GM13976 (cell line): ENCODE measurements around the gene ASTN1.

ENCODE experiments used
- DNase-seq: peaks from one replicate; pipeline ENCODE4 v3.0.0; 2012; ENCODE audit warnings: low spot score
- in situ Hi-C: fragments of 300-500 bp; cut with MboI; formaldehyde crosslinking; loops from one replicate; pipeline ENCODE4 v1.12.0; 2022; ENCODE audit warnings: low sequenced_read_pairs, mixed read lengths, inconsistent platforms; ENCODE audit not compliant: unreplicated experiment
- TF ChIP-seq, protein P1 (sequence below): IDR thresholded peaks from 2 replicates; pipeline ENCODE4 v1.5.1; 2012; ENCODE audit warnings: borderline replicate concordance, mild to moderate bottlenecking; ENCODE audit not compliant: insufficient read depth; ENCODE audit errors: extremely low read depth, missing control alignments, control extremely low read depth

The ASTN1 gene

DNA sequence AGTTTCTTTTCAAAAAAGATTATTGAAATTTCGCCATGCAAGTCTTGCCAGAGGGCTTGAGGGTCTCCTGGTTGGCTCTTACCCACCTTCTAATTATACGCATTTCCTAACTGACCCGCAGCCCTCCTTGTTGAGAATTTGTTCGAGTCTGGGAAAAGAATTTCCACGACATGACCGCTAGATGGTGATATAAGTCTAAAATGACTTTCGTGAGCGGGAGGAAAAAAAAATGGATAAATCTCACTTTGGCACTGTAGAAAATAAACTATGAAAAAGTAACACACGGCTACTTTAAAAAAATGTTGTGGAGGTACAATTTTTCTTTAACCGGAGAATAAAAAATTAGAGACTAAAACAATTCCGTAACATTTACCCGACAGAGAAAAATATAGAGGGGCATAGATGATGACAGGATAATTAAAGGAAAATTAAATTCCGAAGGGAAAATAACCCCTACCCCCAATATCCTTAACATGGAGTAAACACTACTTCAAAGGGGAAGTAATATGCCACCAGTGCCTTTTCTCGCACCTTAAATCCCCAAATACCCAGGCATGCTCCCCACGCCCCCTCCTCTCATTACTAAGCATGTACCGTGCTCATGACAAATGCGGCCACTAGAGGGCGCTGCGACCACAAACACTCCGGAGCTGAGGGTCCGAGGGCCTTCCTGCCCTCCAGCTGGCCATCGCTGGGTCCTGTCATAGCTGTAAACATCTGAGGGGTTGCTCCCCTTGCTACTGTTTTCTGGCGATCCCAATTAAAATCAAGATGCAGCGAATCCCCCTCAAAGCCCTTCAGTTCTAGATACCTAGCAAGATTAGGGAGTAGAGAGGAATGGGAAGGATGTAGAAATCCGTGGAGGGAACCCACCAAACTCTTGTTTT, 266.9 kb downstream of the ASTN1 start:
- in situ Hi-C loops, result loop anchor here (25.0 kb wide), 1 partner anchor 890 kb away; no protein-coding TSS in a partner anchor
- peak; percentile 66 for DNase-seq
- TF ChIP-seq, protein P1, sequence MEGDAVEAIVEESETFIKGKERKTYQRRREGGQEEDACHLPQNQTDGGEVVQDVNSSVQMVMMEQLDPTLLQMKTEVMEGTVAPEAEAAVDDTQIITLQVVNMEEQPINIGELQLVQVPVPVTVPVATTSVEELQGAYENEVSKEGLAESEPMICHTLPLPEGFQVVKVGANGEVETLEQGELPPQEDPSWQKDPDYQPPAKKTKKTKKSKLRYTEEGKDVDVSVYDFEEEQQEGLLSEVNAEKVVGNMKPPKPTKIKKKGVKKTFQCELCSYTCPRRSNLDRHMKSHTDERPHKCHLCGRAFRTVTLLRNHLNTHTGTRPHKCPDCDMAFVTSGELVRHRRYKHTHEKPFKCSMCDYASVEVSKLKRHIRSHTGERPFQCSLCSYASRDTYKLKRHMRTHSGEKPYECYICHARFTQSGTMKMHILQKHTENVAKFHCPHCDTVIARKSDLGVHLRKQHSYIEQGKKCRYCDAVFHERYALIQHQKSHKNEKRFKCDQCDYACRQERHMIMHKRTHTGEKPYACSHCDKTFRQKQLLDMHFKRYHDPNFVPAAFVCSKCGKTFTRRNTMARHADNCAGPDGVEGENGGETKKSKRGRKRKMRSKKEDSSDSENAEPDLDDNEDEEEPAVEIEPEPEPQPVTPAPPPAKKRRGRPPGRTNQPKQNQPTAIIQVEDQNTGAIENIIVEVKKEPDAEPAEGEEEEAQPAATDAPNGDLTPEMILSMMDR, result peak; percentile 70

DNA sequence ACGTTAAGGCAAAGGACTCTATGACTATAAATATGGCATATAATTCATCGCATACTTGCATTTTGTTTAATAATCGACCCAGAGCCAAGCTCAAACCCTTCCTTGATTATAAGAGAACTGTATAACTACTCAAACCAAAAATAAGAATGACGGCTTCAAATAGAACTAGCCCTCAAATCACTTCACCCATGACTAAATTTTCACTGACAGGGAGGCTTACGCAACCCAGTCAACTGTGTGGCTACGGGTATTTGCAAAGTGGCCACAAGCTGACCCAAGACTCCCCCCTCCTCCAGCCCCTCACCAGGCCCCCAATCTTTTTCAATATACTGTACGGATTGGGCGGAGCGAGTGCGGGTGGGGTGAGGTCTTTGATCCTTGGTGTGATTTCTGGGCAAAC, 268.3 kb downstream of the ASTN1 start:
- no peak for DNase-seq
- in situ Hi-C loops, result loop anchor here (25.0 kb wide), 1 partner anchor 891 kb away; no protein-coding TSS in a partner anchor
- TF ChIP-seq, protein P1, result no peak

DNA sequence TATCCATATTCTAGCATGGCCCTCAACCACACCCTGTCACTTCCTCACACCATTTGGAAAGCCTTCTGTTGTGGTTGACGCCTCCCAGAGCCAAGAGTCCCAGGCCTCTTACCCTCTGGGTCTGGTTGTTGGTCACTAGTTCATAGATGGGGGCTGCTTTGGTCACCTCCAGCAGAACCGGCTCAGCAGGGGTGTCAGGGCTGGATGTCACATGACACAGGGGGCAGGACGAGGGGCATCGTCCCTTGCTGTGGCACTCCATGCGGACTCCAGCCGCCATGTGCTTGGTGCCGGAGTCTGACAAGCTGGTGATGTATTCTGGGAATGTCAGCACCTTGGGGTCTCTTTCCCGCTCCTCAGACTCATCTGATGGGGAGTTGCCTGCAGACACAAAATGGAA, 270.1 kb downstream of the ASTN1 start:
- DNase-seq, result no peak
- TF ChIP-seq, protein P1, result no peak
- in situ Hi-C loops, result loop anchor here (25.0 kb wide), 1 partner anchor 893 kb away; no protein-coding TSS in a partner anchor

DNA sequence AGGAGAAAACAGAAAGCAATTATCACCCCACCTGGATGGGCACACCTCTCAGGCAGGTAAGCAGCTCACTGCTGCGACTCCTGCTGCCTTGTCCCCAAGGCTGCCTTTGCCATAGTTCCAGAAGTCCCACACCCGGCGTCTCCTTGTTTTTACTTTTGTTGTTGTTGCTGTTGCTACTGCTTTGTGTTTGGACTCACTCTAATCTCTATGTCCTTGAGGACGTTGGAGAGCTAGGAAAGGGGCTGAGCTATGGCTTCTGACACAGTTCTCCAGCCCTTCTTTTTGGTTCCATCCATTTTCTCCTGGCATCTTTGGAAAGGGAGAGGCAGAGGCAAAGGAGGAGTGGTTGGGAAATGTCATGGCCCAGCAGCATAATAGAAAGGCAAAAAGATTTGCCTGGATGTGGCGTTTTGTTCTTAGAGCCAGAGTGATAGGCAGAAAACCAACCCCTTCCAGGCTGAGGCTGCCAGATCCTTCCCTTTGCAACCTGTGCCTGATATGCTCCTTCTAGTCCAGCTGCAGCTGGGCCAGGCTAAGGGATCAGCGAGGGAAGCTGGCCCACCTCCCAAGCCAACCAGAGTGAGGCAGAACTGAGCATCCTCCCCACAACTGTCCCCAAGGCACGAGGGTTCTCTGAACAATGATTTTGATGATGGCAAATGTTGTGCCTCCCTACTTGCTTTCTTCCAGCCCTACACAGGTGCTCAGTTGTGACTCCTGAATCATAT, 270.7 kb downstream of the ASTN1 start:
- no peak for DNase-seq
- TF ChIP-seq, protein P1, result no peak
- in situ Hi-C loops, result loop anchor here (25.0 kb wide), 1 partner anchor 894 kb away; no protein-coding TSS in a partner anchor

- in situ Hi-C loops, result loop anchor here (25.0 kb wide), 1 partner anchor 899 kb away; no protein-coding TSS in a partner anchor
- TF ChIP-seq, protein P1, result no peak
- DNase-seq, result no peak
Measured at GRCh38 chr1:176888471-176889032, 276.0 kb downstream of the ASTN1 start.

GRCh38 chr1:176885751-176886150, 278.8 kb downstream of the ASTN1 start:
- TF ChIP-seq, protein P1, result no peak
- in situ Hi-C loops, result loop anchor here (25.0 kb wide), 1 partner anchor 902 kb away; no protein-coding TSS in a partner anchor
- DNase-seq, result no peak
